ENCODE measurements around the gene HELZ.

HELZ gene

GRCh38 chr17:67067571-67068482 is 177.2 kb downstream of the HELZ start:
- no peak for DNase-seq

GRCh38 chr17:67066717-67067116 is 178.3 kb downstream of the HELZ start:
- no peak for DNase-seq

DNA sequence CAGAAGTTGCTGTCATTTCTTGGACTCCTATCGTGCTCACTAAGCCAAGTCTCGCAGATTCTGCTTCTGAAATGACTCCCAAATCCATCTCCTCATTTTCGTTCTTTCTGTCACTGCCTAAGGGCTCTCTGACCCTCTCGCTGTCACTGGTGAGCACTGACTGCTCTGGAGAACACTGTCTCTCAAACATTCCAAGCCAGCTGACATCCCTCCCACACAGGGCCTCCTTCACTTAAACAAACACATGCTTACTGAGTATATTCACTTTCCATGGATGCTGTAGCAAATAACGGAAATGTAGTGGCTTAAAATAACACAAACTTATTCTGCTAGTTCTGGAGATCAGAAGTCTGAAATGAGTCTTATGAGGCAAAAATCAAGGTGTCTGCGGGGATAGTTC is 181.9 kb downstream of the HELZ start:
- no peak for DNase-seq

DNA sequence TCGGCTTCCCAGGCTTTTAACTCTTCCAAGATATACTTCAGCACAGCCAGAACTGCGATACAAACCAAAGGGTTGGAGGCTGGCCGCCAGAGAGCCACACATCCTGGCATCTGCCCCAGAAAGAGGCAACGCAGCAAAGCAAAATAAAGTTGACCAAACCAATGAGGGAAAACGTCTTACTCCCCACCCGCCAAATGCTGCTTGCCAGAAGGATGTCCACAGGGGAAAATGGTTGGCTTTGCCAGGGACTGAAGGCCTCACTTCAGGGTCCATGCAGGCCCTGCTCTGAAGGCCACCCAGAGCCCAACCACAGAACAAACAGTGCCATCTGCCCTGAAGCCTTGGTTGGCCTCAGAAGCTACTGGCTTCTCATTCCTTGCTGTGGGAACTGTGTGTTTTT is 185.6 kb downstream of the HELZ start:
- DNase-seq: no peak

DNA sequence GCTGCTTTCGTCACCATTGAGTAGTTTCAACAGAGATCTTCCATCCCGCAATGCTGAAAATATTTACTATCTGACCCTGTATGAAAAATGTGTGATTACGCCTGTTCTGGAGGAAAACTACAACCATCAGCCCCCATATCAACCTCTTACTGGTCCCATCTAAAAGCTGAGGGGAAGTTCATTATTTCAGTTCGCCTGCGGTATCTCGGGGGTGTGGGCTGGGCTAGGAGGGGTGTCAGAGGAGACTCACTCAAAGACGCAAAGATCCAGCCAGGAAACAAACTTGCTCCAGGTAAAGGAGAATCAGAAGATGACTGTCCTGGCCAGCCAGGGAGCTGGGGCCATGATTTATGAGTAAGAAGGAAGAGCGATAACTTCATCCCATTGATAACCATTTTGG is 187.0 kb downstream of the HELZ start:
- DNase-seq: no peak

DNA sequence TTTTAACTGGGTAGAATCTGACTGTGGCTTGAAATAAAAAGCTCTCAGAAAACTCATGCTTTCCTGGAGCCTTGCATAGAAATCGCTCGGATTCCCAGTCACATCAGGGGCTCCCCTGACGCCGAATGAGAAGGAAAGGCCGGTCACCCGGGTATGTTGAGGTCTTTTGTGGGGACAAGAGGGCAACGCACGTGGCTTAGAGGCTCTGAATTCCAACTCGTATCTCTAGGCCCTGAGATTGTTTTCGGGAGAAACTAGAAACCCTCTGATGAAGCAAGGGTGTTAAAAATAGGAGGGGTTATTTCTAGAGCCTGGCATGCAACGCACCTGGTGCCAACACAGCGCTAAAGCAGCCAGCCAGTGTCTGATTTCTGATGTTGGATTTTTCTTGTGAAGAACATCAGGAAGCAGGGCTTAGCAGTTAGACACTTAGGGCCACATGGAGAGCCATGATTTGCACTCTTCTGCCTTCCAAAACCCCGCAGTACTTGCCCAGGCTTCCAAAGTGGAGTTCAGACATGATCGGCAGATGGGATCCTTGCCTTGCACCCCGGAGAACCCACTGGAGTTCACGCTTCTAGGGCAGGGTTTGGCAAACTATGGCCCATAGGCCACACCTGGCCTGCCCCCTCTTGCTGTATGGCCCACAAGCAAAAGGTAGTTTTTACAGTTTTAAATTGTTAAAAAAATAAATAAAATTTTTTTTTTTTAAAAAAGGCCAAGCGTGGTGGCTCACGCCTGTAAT is 188.1 kb downstream of the HELZ start:
- no peak for DNase-seq

DNA sequence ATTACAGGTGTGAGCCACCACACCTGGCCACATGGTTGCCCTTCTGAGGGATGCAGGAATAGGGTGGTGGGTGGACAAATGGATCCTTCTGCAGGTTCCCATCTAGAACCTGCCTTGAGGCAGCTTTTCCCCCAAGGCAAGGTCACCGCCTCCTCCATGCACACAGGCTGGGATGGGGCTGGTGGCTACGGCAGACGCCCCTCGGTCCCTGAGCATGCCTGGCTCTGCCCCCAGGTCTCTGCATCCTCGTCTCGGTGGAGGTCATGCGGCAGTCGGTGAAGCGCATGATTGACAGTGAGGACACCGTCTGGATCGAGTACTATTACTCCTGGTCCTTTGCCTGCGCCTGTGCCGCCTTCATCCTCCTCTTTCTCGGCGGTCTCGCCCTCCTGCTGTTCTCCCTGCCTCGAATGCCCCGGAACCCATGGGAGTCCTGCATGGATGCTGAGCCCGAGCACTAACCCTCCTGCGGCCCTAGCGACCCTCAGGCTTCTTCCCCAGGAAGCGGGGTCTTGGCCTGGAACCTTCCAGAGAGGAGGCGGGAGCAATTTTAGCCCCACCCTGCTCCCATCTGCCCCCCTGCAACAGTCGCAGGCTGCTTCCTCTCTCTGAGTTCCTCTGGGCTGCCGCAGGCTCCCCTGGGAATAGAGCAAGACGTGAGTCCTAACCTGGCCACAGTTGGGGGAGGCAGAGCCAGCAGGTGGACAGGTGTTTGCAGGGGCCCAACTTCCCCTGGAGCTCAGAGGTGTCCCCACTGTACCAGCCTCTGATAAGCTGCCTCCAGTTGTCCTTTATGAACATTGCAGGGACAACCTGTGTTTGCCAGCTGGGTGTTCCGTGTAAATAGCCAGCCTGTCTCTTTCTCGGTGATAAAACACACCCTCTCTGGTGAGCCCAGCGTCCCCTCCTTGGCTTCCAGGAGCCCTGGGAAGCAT is 188.9 kb downstream of the HELZ start:
- no peak for DNase-seq

GRCh38 chr17:67055041-67055443 is 190.0 kb downstream of the HELZ start:
- DNase-seq: no peak

- no peak for DNase-seq
Measured at GRCh38 chr17:67054608-67055007, 190.4 kb downstream of the HELZ start.

DNA sequence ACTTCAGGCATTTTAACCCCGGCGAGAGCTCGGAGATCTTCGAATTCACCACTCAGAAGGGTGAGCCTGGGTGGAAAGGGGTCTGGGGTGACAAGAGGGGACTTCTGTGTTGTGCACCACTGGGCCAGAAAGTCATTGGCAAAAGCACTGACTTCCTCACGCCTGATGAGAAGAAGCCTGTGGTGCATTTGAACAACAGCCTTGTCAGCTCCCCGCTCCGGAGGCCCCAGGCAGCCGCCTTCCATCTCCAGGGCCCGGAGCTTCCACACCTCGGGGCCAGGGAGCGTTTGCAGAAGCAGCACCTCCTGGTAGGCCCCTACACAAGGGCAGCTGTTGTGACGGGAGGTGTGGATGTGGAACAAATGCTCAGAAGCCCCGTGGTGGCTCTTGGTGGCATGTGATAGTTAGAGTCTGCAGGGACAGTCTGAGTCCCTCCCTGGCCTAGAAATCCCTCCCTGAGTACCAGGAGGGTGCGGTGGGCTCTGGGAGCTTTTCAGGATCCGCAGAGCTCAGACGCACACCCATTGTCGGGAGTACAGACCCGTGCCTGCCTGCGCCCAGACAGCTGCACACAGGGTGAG is 190.9 kb downstream of the HELZ start:
- DNase-seq: no peak

GRCh38 chr17:67053438-67054000 is 191.5 kb downstream of the HELZ start:
- DNase-seq: no peak

DNA sequence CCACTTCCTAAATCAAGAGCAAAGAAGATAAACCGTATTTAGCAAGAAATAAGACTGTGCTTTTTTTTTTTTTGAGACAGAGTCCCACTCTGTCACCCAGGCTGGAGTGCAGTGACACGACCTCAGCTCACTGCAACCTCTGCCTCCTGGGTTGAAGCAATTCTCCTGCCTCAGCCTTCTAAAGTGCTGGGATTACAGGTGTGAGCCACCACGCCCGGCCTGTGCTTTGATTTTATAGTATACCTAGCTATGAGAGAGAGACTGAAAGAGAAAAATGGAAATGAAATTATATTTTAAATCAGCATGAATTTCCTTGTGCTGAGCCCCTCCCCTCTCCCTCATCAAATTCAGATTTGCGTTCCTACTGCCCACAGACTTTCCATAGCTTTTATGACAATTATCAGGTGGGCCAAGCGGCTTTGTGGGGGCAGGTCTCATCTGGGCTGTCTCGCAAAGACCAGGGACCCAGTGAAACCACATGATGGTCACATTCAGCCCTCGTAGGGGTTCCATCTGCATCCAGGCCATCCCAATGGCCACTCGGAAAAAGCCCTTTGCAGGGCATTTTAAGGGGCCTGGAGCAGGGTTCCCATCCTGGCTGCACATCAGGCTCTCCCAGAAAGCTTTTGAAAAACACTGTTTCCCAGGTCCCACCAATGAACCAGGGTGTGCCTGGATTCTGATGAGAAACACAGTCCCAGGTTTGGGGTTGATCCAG is 192.1 kb downstream of the HELZ start:
- DNase-seq: no peak

DNA sequence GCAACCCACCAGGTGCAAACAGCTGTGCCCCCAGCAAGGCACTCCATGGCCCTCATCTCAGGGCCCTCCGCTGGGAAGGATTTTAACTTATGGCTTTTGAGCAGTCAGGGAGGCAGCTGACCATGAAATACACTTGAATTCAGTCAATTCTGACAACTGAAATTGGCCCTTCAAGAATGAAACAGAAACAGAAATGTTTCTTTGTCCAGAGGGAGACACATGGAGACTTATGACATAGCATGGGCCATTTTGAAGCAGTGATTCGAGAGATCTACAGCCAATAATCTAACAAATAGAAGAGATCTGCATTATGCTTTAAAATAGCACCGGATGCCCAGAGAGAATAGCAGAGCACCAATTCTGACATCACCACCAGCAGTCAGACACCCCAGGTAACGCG is 193.2 kb downstream of the HELZ start:
- DNase-seq: no peak

- no peak for DNase-seq
Measured at GRCh38 chr17:67051155-67051538, 193.8 kb downstream of the HELZ start.

DNA sequence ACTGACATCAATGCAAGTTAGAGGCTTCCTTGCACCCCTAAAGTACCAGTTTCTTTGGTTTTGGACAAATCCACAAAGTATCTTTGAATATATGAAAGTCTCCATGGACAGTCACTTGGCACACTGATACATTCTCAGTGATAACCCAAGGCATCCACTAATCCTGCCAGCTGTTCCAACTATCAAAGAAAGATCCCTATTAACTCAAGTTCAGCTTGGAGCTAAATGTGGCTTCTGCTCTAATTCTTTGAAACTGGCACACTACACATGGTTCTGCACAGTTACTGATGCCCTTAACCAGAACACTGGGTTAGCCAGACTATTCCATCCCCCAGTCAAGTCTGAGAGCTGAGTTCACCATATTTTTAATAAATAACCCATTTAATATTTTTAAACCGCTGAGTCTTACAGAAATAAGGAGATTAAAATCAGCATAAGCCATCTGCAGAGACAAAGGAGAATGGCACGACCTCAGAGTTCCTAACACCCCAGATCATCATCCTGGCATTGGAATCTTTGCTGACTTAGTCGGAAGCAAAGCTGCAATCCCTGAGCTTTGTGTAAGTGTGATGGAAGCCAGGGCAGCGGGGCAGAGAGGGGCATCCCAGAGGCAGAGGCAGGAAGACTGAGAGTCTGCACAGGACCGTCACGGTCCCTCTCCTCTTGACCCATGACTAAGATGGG is 194.4 kb downstream of the HELZ start:
- no peak for DNase-seq

GRCh38 chr17:67050066-67050465 is 194.9 kb downstream of the HELZ start:
- no peak for DNase-seq

- DNase-seq: no peak
Measured at GRCh38 chr17:67049025-67049739, 195.8 kb downstream of the HELZ start.

DNA sequence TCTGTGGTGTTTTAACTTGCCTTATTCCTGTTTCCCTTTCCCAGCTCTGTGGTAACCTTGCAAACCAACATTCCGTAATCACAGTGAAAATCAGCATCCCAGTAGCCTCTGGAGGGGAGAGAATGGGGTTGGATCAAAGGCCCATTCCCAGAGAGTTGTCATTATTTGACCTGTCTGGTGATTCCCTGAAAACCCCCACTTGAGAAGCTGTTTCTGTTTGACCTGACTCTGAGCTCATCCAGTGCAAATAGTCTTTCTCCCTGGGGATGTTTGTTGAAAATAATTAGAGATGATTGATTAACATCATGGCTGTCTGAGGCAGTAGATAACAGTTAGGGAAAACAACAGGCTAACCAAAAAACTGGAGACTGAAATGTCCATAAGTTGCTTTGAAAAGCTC is 197.6 kb downstream of the HELZ start:
- DNase-seq: no peak

GRCh38 chr17:67046398-67046797 is 198.6 kb downstream of the HELZ start:
- no peak for DNase-seq

- no peak for DNase-seq
Measured at GRCh38 chr17:67044940-67045339, 200.1 kb downstream of the HELZ start.

All from NCI-H187 treated with DMSO at 0.1 percent for 48 hours (cell line).